ENCODE measurements around the gene MC4R. TPM values are rescaled to one million over a fixed set of nuclear protein-coding genes. Genes with fewer than 3 reads are reported as not detected.

Gene MC4R
- total and polyA plus RNA-seq, 10 of the 15 experiments (the other 5 are each of a cell fraction or from before 2014, with no cell fraction given): not detected

GRCh38 chr18:60413944-60414547 is 41.5 kb upstream of the MC4R start (continued):
- peak; percentile 40 to 57 (median 50) for TF ChIP-seq CTCF (IDR thresholded peaks at IDR 0.05 in 2 of 3, conservative IDR thresholded peaks at IDR 0.05 in 1 of 3; ENCODE audit: control insufficient read depth in 2 of 3, extremely low read depth in 1 of 3, insufficient read depth in 1 of 3, low read depth in 3 of 3, low read length in 3 of 3)

- no peaks in the 10 kb centered on the region for H4K20me1 ChIP-seq (ENCODE audit: control insufficient read depth, insufficient read depth)
- ChIA-PET RAD21 (ENCODE audit: unreplicated experiment) (no interaction called here), POLR2A (no interaction called here), SMC1A (ENCODE audit: uncharacterized antibody, unreplicated experiment) (interaction anchor here (1.1 kb wide), 1 partner anchor 423 kb away, joined by 3 read pairs; no protein-coding TSS in a partner anchor), CTCF (interaction anchor here (1.3 to 1.4 kb wide), 2 partner anchors 416 to 424 kb away, joined by 3 to 4 read pairs; no protein-coding TSS in a partner anchor)
- H3K4me2 ChIP-seq (ENCODE audit: control insufficient read depth, insufficient read depth): no peak overlapping the region
- no peak overlapping the region for H2AFZ ChIP-seq (ENCODE audit: control insufficient read depth, low read depth, low read length)
- H3K27ac ChIP-seq (ENCODE audit: control insufficient read depth, insufficient read depth): no peak overlapping the region
- ATAC-seq (0 out of 3 replicates have a peak, but pooled peaks have one; percentile 28), DNase-seq (ENCODE audit: low read depth, low spot score) (no peak), FAIRE-seq (no peak)
- BruUV-seq (replicated peaks): no TSS peak
- no peaks in the 10 kb centered on the region for H3K27me3 ChIP-seq (replicated peaks in 1 of 2; ENCODE audit: control insufficient read depth in 2 of 2, insufficient read depth in 2 of 2, low read length in 1 of 2)
- H3K79me2 ChIP-seq (ENCODE audit: control insufficient read depth, insufficient read depth, low read length): no peaks in the 10 kb centered on the region
- intact Hi-C loops (cut with micrococcal nuclease; ENCODE audit: unreplicated experiment) (loop anchor here (5.0 to 10.0 kb wide), 2 partner anchors 574 to 627 kb away; no protein-coding TSS in a partner anchor), in situ Hi-C loops (cut with MboI) (loop anchor here (5.0 kb wide), 1 partner anchor 419 kb away; no protein-coding TSS in a partner anchor)
- no peak overlapping the region for H3K4me3 ChIP-seq
- H3K9ac ChIP-seq (ENCODE audit: control insufficient read depth, insufficient read depth, low read length): no peak overlapping the region
- 45% methylated on average over 5 of the region's 5 CpGs for WGBS (ENCODE audit: insufficient coverage, insufficient replicate concordance, low lambda C conversion rate, missing lambda C conversion rate)
- H3K36me3 ChIP-seq (ENCODE audit: control insufficient read depth in 2 of 2, insufficient read depth in 2 of 2, low read length in 1 of 2): no peaks in the 10 kb centered on the region
- H3K4me1 ChIP-seq (ENCODE audit: control insufficient read depth, insufficient read depth, low read length): no peaks in the 10 kb centered on the region
- no peaks in the 10 kb centered on the region for H3K9me3 ChIP-seq (replicated peaks; ENCODE audit: control insufficient read depth, insufficient read depth, low read length)
- TF ChIP-seq CTCF (IDR thresholded peaks at IDR 0.05 in 2 of 3, conservative IDR thresholded peaks at IDR 0.05 in 1 of 3; ENCODE audit: control insufficient read depth in 2 of 3, extremely low read depth in 1 of 3, insufficient read depth in 1 of 3, low read depth in 3 of 3, low read length in 3 of 3) (peak in 2 of 3 experiments; percentile 5 to 20; a peak in 1 of 6 replicates), ZNF217 (IDR thresholded peaks at IDR 0.05) (no peak)
These were observed 39.1 kb upstream of the MC4R start for GRCh38 chr18:60411715-60412114.

Measured in GM12878 (cell line).